ENCODE measurements around the gene EIF5A.
A peak's percentile ranks its signal among the peaks of the same experiment; 100 is the strongest.

DNA sequence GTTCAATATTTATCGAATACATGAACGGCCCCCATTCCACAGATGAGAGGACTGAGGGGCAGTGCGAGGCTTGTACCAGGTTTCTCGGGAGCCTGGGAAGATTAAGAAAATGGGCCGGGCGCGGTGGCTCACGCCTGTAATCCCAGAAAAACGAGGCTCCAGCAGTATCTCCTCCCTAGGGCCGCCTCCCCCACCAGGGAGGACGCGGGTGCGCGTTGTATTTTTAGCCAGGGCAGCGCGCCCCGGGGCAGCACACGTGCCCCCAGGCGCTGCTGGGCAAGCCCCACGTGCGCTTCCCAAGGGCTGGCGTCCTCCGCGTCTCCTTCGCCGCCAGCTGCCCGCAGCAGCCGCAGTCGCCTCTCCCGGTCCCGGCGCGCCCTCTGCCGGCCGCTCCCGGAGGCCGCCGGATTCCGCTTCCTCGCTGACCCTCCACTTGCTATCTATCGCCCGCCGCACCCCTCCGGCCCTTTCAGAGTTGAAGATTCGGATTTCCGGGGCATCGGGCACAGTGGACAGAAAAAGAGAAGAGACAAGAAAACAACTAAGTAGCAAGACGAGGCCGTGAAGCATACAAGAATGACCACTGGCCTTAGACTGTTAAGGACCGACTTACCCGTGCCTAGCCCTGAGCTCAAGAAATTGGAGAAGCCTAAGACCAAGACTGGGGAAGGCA is 11.1 kb upstream of the EIF5A start:
- peak; percentile 72 to 96 (median 91) for TF ChIP-seq CTCF (IDR thresholded peaks at IDR 0.05)
- no peak for TF ChIP-seq POLR2A (IDR thresholded peaks at IDR 0.05)
- peak; percentile 15 to 59 (median 40) for TF ChIP-seq POLR2AphosphoS5 (IDR thresholded peaks at IDR 0.05)

Data from breast epithelium (tissue), 3 donors.